Fibroblast of lung (primary cell): Measurements from ENCODE around the gene TUBGCP6. TPM values are rescaled to one million over a fixed set of nuclear protein-coding genes. Genes with fewer than 3 reads are reported as not detected.

Source experiments
- DNase-seq, 2 donors: peaks; one replicate each; pipeline versions ENCODE4 v3.0.0 to v3.0.0-alpha.2; 2010; ENCODE audit warnings: low read depth in 2 of 2
- H2AFZ ChIP-seq: 2 replicates; pipeline ENCODE4 v1.5.1; 2012; ENCODE audit warnings: low read length, control low read depth, inconsistent platforms
- H3K27ac ChIP-seq: 2 replicates; pipeline ENCODE4 v1.5.1; 2011; ENCODE audit warnings: low read length, control low read depth; ENCODE audit not compliant: insufficient read depth
- H3K27me3 ChIP-seq: 2 replicates; pipeline ENCODE4 v1.5.1; 2011; ENCODE audit warnings: mild to moderate bottlenecking, low read length; ENCODE audit not compliant: control insufficient read depth, insufficient read depth
- H3K36me3 ChIP-seq: 2 replicates; pipeline ENCODE4 v1.5.1; 2011; ENCODE audit warnings: low read length; ENCODE audit not compliant: control insufficient read depth, insufficient read depth
- H3K4me1 ChIP-seq: 2 replicates; pipeline ENCODE4 v1.5.1; 2011; ENCODE audit warnings: low read length; ENCODE audit not compliant: control insufficient read depth, insufficient read depth; ENCODE audit errors: extremely low read depth
- H3K4me2 ChIP-seq: 2 replicates; pipeline ENCODE4 v1.5.1; 2011; ENCODE audit warnings: low read length, control low read depth; ENCODE audit not compliant: insufficient read depth; ENCODE audit errors: extremely low read depth
- H3K4me3 ChIP-seq, 4 experiments: fragments of 200-600 bp in 1 of 4; sonication (generic) in 1 of 4; replicated peaks in 1 of 4; 2 replicates each; pipeline ENCODE4 v1.5.1; 2011 to 2016; ENCODE audit warnings: low read length in 4 of 4, low read depth in 3 of 4, mild to moderate bottlenecking in 3 of 4, control low read depth in 2 of 4, inconsistent platforms in 1 of 4, mixed read lengths in 1 of 4; ENCODE audit not compliant: insufficient read depth in 1 of 4; ENCODE audit errors: control extremely low read depth in 1 of 4
- H3K79me2 ChIP-seq: 2 replicates; pipeline ENCODE4 v1.5.1; 2012; ENCODE audit warnings: mild to moderate bottlenecking, low read length, inconsistent platforms; ENCODE audit not compliant: control insufficient read depth, insufficient read depth
- H3K9ac ChIP-seq: 2 replicates; pipeline ENCODE4 v1.5.1; 2011; ENCODE audit warnings: mild to moderate bottlenecking, low read length, control low read depth; ENCODE audit not compliant: insufficient read depth
- H3K9me3 ChIP-seq: 2 replicates; pipeline ENCODE4 v1.5.1; 2012; ENCODE audit warnings: low read depth, low read length; ENCODE audit not compliant: control insufficient read depth, insufficient read depth
- H4K20me1 ChIP-seq: 2 replicates; pipeline ENCODE4 v1.5.1; 2011; ENCODE audit warnings: low read length; ENCODE audit not compliant: control insufficient read depth, insufficient read depth; ENCODE audit errors: extremely low read depth
- EZH2 ChIP-seq: IDR thresholded peaks from 2 replicates; pipeline ENCODE4 v1.5.1; 2012; ENCODE audit warnings: low read length, control low read depth, mild to moderate bottlenecking; ENCODE audit errors: missing control alignments
- polyA plus RNA-seq, 2 donors: library from polyadenylated mRNA; depleted of rRNA in 1 of 2; stranded (reverse) in 1 of 2; unstranded in 1 of 2; fragments of >200 nt; gene quantifications; 2 replicates each; pipeline ENCODE4 v1.2.1, GENCODE V29; 2011 to 2012; ENCODE audit warnings: missing spikeins in 1 of 2
- total RNA-seq: library from RNA; depleted of rRNA; stranded (reverse); fragments of >200 nt; gene quantifications from 2 replicates; pipeline ENCODE4 v1.2.1, GENCODE V29; 2014
- TF ChIP-seq, protein P1 (sequence below), 2 donors: IDR thresholded peaks in 1 of 2; conservative IDR thresholded peaks in 1 of 2; 1 replicate in 1 of 2; 2 replicates in 1 of 2; pipeline ENCODE4 v1.5.1; 2011 to 2012; ENCODE audit warnings: low read length in 2 of 2, control low read depth in 1 of 2, inconsistent platforms in 1 of 2, low read depth in 1 of 2, mild to moderate bottlenecking in 1 of 2

TUBGCP6 gene
- total and polyA plus RNA-seq, 2 donors (not counting 1 experiment from before 2014, with no cell fraction given) = 6.7 to 23.8 TPM

DNA sequence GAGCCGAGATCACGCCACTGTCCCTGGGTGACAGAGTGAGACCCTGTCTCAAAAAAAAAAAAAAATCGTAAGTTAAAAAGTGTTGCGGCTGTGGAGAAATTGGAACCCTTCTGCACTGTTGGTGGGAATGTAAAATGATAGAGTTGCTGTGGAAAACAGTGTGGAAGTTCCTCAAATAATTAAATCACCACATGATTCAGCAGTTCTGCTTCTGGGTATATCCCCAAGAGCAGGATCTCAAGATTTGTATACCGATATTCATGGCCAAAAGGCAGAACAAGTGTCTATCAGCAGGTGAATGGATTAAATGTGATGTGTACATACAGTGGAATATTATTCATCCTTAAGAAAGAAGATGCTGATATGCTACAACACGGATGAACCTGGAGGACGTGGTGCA lies 40.3 kb downstream of the TUBGCP6 start:
- Histone ChIP-seq H3K4me1 (peaks cover 2% of the 10 kb centered on the region), H4K20me1 (no peaks in the 10 kb centered on the region)

DNA sequence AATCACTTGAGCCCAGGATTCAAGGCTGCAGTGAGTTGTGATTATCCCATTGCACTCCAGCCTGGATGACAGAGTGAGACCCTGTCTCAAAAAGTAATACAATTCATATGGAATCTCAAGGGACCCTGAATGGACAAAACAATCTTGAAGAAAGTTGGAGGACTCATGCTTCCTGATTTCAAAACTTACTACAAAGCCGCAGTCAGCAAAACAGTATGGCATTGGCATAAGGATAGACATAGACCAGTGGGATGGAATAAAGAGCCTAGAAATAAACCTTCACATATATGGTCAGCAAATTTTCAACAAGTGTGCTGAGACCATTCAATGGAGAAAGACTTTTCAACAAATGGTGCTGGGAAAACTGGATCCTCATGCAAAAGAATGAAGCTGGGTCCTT lies 41.5 kb downstream of the TUBGCP6 start:
- TF ChIP-seq, protein P1, sequence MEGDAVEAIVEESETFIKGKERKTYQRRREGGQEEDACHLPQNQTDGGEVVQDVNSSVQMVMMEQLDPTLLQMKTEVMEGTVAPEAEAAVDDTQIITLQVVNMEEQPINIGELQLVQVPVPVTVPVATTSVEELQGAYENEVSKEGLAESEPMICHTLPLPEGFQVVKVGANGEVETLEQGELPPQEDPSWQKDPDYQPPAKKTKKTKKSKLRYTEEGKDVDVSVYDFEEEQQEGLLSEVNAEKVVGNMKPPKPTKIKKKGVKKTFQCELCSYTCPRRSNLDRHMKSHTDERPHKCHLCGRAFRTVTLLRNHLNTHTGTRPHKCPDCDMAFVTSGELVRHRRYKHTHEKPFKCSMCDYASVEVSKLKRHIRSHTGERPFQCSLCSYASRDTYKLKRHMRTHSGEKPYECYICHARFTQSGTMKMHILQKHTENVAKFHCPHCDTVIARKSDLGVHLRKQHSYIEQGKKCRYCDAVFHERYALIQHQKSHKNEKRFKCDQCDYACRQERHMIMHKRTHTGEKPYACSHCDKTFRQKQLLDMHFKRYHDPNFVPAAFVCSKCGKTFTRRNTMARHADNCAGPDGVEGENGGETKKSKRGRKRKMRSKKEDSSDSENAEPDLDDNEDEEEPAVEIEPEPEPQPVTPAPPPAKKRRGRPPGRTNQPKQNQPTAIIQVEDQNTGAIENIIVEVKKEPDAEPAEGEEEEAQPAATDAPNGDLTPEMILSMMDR (conservative IDR thresholded peaks at IDR 0.05 in 1 of 2, IDR thresholded peaks at IDR 0.05 in 1 of 2; ENCODE audit: low read depth in 1 of 2, low read length in 2 of 2) = no peak
- TF ChIP-seq EZH2 = no peak
- Histone ChIP-seq H3K27ac (no peak overlapping the region), H4K20me1 (no peaks in the 10 kb centered on the region), H2AFZ (no peak overlapping the region), H3K27me3 (no peaks in the 10 kb centered on the region), H3K36me3 (peaks cover 16% of the 10 kb centered on the region), H3K79me2 (peaks cover 20% of the 10 kb centered on the region), H3K9me3 (no peaks in the 10 kb centered on the region), H3K4me1 (peaks cover 2% of the 10 kb centered on the region), H3K4me3 (no peak overlapping the region), H3K4me2 (no peak overlapping the region), H3K9ac (no peak overlapping the region)
- DNase-seq = no peak

More for the DNA sequence above, 40.3 kb downstream of the TUBGCP6 start:
- no peak for TF ChIP-seq EZH2
- TF ChIP-seq, protein P1 (conservative IDR thresholded peaks at IDR 0.05 in 1 of 2, IDR thresholded peaks at IDR 0.05 in 1 of 2; ENCODE audit: low read depth in 1 of 2, low read length in 2 of 2) = no peak
- Histone ChIP-seq H3K4me3 (no peak overlapping the region), H3K27ac (no peak overlapping the region), H2AFZ (no peak overlapping the region), H3K9me3 (no peaks in the 10 kb centered on the region), H3K27me3 (no peaks in the 10 kb centered on the region), H3K4me2 (no peak overlapping the region), H3K36me3 (peaks cover 13% of the 10 kb centered on the region), H3K9ac (no peak overlapping the region), H3K79me2 (peaks cover 20% of the 10 kb centered on the region)
- no peak for DNase-seq

GRCh38 chr22:50202130-50202666 lies 42.6 kb downstream of the TUBGCP6 start:
- H3K9ac ChIP-seq = peak overlapping the region; percentile 71
- peaks cover 20% of the 10 kb centered on the region for H3K79me2 ChIP-seq
- H2AFZ ChIP-seq = no peak overlapping the region
- no peaks in the 10 kb centered on the region for H3K9me3 ChIP-seq
- H3K27ac ChIP-seq = peak overlapping the region; percentile 32
- no peaks in the 10 kb centered on the region for H3K27me3 ChIP-seq
- DNase-seq = no peak
- peak overlapping the region; percentile 63 to 86 (median 72) for H3K4me3 ChIP-seq
- peak overlapping the region; percentile 98 for H3K4me2 ChIP-seq
- H4K20me1 ChIP-seq = no peaks in the 10 kb centered on the region
- peaks cover 18% of the 10 kb centered on the region for H3K36me3 ChIP-seq
- no peak for TF ChIP-seq EZH2
- TF ChIP-seq, protein P1 (conservative IDR thresholded peaks at IDR 0.05 in 1 of 2, IDR thresholded peaks at IDR 0.05 in 1 of 2; ENCODE audit: low read depth in 1 of 2, low read length in 2 of 2) = no peak
- peaks cover 2% of the 10 kb centered on the region for H3K4me1 ChIP-seq
